HG03460 (cell line): ENCODE results near the gene CREBBP.
"Not testable (repeated sequence)": the region's sequence is repeated elsewhere in the genome, so short reads cannot be mapped to it uniquely, and the experiment has no call there.

ENCODE experiments used
- ATAC-seq: cut with Tn5 transposase; IDR thresholded peaks from one replicate; pipeline ENCODE4 v1.9.1; 2021; ENCODE audit not compliant: unreplicated experiment

Gene CREBBP

GRCh38 chr16:3718628-3719027 lies 161.9 kb downstream of the CREBBP start:
- ATAC-seq: no peak

GRCh38 chr16:3718019-3718391 lies 162.5 kb downstream of the CREBBP start:
- ATAC-seq: no peak

GRCh38 chr16:3717235-3718018 lies 163.1 kb downstream of the CREBBP start, which contains the start of gene TRAP1:
TSS of gene TRAP1 (minus strand) at chr16:3717524. CDS start at chr16:3717508, 16 bp downstream.
- peak; percentile 85 for ATAC-seq

GRCh38 chr16:3716831-3717234 lies 163.7 kb downstream of the CREBBP start:
- ATAC-seq: peak; percentile 22

DNA sequence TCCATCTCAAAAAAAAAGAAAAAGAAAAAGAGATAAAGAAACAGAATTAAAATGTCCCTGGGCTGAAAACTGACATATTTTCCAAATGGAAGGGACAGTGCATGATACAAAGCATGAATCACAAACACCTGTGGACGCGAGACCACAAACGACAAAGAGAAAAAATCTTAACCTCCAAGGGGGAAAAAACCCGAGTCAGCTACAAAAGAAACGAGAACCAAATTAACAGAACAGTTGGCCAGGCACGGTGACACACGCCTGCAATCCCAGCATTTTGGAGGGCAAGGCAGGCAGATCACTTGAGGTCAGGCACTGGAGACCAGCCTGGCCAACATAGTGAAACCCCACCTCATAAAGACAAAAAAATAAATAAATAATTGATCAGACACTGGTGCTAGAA lies 165.1 kb downstream of the CREBBP start:
- no peak for ATAC-seq

DNA sequence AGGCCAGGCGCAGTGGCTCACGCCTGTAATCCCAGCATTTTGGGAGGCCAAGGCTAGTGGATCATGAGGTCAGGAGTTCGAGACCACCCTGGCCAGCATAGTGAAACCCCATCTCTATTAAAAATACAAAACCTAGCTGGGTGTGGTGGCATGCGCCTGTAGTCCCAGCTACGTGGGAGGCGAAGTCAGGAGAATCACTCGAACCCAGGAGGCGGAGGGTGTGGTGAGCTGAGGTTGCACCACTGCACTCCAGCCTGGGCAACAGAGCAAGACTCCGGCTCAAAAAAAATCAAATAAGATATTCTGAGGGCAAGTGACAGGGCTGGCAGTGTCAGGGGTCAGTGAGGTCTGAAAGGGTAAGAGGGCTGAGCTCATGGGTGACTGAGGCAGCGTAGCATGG lies 166.1 kb downstream of the CREBBP start:
- ATAC-seq: not testable (repeated sequence)

GRCh38 chr16:3713587-3714242 lies 166.8 kb downstream of the CREBBP start:
- ATAC-seq: no peak

DNA sequence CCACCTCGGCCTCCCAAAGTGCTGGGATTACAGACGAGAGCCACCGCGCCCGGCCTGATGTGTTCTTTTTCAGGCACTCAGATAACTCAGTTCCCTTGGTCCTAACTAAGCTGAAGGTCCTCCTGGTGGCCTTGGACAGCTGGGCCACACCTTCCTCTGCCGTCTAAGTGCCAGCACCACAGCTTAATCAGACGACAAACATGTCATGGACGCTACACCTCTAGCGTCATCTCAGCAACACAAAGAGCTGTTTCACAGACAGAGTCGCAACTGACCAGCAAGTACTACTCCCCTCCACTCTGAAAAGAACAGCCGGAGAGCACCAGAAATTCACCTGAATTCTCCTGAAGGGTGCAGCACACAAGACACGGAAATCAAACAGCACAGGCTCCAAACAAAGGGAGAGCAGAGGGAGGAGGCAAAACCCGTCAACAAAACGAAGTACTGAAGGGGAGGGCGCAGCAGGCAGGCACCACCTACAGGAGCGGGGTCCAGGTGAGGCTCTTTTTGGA lies 167.6 kb downstream of the CREBBP start:
- no peak for ATAC-seq

GRCh38 chr16:3706253-3707012 lies 174.1 kb downstream of the CREBBP start:
- ATAC-seq: no peak

GRCh38 chr16:3702082-3702481 lies 178.4 kb downstream of the CREBBP start:
- no peak for ATAC-seq

GRCh38 chr16:3701531-3701930 lies 179.0 kb downstream of the CREBBP start:
- ATAC-seq: no peak

DNA sequence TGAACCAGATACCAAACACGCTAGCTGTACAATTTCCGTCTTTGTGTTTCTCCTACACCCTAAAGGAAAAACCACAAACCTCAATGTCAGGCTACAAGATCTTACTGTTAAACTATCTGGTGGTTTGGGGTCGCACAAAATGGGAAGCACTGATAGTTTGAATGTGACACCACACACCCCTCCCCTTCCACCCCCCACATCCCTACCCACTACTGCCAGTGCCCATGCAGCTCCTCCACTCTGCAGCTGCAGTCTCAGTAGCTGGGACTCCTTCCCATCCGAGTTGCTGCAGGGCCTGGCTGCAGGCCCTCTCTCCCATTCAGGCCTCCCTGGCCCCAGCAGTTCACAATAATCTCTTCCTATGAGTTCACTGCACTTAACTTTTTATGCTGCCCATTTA lies 181.6 kb downstream of the CREBBP start:
- no peak for ATAC-seq

DNA sequence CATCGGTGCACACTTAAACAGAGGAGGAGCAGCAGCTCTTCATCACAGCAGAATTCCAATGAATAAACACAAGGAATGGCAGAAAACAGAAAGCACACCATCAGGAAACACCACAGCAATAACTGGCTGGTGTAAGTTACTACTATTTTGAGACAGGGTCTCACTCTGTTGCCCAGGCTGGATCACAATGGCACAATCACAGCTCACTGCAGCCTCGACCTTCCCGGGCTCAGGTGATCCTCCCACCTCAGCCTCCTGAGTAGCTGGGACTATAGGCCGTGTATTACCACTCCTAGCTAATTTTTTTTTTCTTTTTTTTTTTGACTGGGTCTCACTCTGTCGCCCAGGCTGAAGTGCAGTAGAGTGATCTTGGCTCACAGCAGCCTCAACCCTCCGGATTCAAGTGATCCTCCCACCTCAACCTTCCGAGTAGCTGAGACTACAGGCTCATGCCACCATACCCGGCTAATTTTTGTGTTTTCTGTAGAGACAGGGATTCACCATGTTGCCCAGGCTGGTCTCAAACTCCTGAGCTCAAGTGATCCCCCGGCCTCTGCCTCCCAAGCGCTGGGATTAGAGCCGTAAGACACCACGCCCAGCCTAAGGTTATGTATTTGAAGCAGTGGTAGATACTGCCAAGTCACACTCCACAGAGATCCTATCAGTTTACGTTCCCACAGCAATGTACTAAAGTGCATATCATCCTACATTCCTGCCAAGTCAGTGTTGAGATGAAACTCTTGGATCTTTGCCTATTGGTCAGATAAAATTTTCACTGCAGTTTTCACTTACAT lies 183.9 kb downstream of the CREBBP start:
- no peak for ATAC-seq

GRCh38 chr16:3695610-3696369 lies 184.7 kb downstream of the CREBBP start:
- no peak for ATAC-seq

DNA sequence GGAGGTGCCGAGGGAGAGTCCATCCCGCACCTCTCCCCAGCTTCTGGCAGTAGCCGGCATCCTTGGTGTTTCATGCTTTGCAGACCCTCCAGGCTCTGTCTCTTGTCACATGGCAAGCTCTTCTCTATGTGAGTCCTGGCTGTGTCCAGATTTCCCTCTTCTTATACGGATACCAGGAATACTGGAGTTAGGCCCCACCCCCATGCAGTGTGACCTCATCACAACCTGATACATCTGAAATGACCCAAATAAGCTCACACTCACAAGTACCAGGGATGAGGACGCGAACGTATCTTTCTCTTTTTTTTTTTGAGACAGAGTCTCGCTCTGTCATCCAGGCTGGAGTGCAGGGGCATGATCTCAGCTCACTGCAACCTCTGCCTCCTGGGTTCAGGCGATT lies 186.5 kb downstream of the CREBBP start:
- no peak for ATAC-seq

- no peak for ATAC-seq
Measured at GRCh38 chr16:3691761-3692160, 188.8 kb downstream of the CREBBP start.

DNA sequence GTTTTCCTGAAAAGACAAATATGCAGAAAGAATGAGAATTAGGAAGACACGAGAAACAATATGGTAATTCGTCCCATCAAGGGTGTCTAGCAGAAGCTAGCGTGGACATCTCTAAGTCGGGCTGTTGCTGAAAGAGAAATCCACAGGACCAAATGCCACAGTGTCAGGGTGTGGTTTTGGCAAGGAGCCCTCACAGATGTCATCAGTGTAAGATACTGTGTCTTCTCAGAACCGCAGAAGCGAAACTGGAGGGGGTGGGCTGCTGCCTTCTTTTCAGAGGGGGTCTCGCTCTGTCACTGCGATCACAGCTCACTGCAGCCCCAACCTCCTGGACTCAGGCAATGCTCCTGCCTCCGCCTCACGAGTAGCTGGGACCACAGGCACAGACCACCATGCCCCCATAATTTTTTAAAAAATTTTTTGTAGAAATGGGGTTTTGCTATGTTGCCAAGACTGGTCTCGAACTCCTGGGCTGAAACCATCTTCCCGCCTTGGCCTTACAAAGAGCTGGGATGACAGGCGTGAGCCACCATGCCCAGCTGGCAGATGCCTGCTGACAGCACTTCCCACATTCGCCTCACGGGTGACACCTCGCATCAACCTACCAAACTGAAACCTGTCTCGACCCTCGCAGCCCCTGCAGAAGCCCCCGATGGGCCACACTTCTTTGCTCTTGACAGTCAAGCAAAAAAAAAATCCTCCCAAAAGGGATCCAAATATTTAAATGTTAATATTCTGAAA lies 189.4 kb downstream of the CREBBP start:
- no peak for ATAC-seq

- peak; percentile 75 for ATAC-seq
Measured at GRCh38 chr16:3690470-3690928, 190.0 kb downstream of the CREBBP start.

DNA sequence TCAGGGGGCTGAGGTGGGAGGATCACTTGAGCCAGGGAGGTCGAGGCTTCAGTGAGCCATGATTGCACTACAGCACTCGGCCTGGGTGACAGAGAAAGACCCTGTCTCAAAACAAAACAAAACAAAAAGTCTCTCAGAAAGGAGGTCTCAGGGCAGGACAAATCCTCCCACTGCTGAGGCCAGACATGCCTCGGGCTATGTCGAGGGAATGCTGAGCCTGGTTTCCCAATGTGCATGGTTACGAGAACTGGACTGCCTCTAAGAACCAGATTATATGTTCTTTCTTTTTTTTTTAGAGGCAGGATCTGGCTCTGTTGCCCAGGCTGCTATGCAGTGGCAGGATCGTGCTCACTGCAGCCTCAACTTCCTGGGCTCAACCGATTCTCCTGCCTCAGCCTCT lies 190.8 kb downstream of the CREBBP start:
- ATAC-seq: no peak
